ENCODE results near the gene BTG3. TPM values are rescaled to one million over a fixed set of nuclear protein-coding genes. Genes with fewer than 3 reads are reported as not detected.

Gene BTG3
- total RNA-seq, 1 experiment from 2014 or later: 58.9 TPM

- Histone ChIP-seq H3K36me3 (peaks cover 28% of the 10 kb centered on the region), H3K4me3 (peak overlapping the region; percentile 83), H3K27ac (peak overlapping the region; percentile 75), H3K27me3 (no peaks in the 10 kb centered on the region), H3K4me1 (no peaks in the 10 kb centered on the region), H3K9me3 (replicated peaks) (no peaks in the 10 kb centered on the region)
- DNase-seq: peak; percentile 76 to 84
Observed at GRCh38 chr21:17611414-17612022, 1.2 kb downstream of the BTG3 start.

- H3K9me3 ChIP-seq (replicated peaks): no peaks in the 10 kb centered on the region
- H3K4me3 ChIP-seq: peak overlapping the region; percentile 83
- H3K27ac ChIP-seq: peak overlapping the region; percentile 75
- peaks cover 34% of the 10 kb centered on the region for H3K36me3 ChIP-seq
- peak in 1 of 2 experiments; percentile 28 for DNase-seq
- no peaks in the 10 kb centered on the region for H3K27me3 ChIP-seq
- H3K4me1 ChIP-seq: no peaks in the 10 kb centered on the region
Observed at GRCh38 chr21:17610911-17611310, 1.8 kb downstream of the BTG3 start.

- no peak for DNase-seq
- H3K9me3 ChIP-seq (replicated peaks): no peaks in the 10 kb centered on the region
- peaks cover 46% of the 10 kb centered on the region for H3K36me3 ChIP-seq
- H3K27me3 ChIP-seq: no peaks in the 10 kb centered on the region
- H3K4me3 ChIP-seq: no peak overlapping the region
- H3K27ac ChIP-seq: no peak overlapping the region
- no peaks in the 10 kb centered on the region for H3K4me1 ChIP-seq
Observed at GRCh38 chr21:17609681-17610080, 3.0 kb downstream of the BTG3 start.

GRCh38 chr21:17607684-17608083 is 5.0 kb downstream of the BTG3 start:
- Histone ChIP-seq H3K4me1 (peaks cover 9% of the 10 kb centered on the region), H3K9me3 (replicated peaks) (no peaks in the 10 kb centered on the region), H3K27me3 (no peaks in the 10 kb centered on the region)

GRCh38 chr21:17602874-17603273 is 9.8 kb downstream of the BTG3 start:
- peaks cover 94% of the 10 kb centered on the region for H3K36me3 ChIP-seq
- peaks cover 9% of the 10 kb centered on the region for H3K4me1 ChIP-seq
- H3K27ac ChIP-seq: no peak overlapping the region
- no peaks in the 10 kb centered on the region for H3K27me3 ChIP-seq
- no peak overlapping the region for H3K4me3 ChIP-seq
- peak in 1 of 2 experiments; percentile 20 for DNase-seq
- no peaks in the 10 kb centered on the region for H3K9me3 ChIP-seq (replicated peaks)

More at GRCh38 chr21:17607684-17608083, 5.0 kb downstream of the BTG3 start:
- Histone ChIP-seq H3K27ac (no peak overlapping the region), H3K36me3 (peaks cover 66% of the 10 kb centered on the region), H3K4me3 (no peak overlapping the region)
- DNase-seq: no peak

GRCh38 chr21:17598437-17598836 is 14.3 kb downstream of the BTG3 start:
- Histone ChIP-seq H3K4me3 (no peak overlapping the region), H3K4me1 (peaks cover 5% of the 10 kb centered on the region), H3K27ac (no peak overlapping the region), H3K9me3 (replicated peaks) (no peaks in the 10 kb centered on the region), H3K27me3 (no peaks in the 10 kb centered on the region), H3K36me3 (peaks cover 94% of the 10 kb centered on the region)
- DNase-seq: no peak

- Histone ChIP-seq H3K4me3 (no peak overlapping the region), H3K9me3 (replicated peaks) (no peaks in the 10 kb centered on the region), H3K27ac (no peak overlapping the region), H3K27me3 (no peaks in the 10 kb centered on the region), H3K4me1 (no peaks in the 10 kb centered on the region), H3K36me3 (peaks cover 94% of the 10 kb centered on the region)
- DNase-seq: no peak
Observed at GRCh38 chr21:17597680-17598079, 15.0 kb downstream of the BTG3 start.

- Histone ChIP-seq H3K4me3 (no peak overlapping the region), H3K36me3 (peaks cover 52% of the 10 kb centered on the region), H3K27me3 (no peaks in the 10 kb centered on the region), H3K9me3 (replicated peaks) (no peaks in the 10 kb centered on the region), H3K27ac (no peak overlapping the region), H3K4me1 (no peaks in the 10 kb centered on the region)
- DNase-seq: no peak
Observed at GRCh38 chr21:17590430-17590829, 22.3 kb downstream of the BTG3 start.

- no peaks in the 10 kb centered on the region for H3K9me3 ChIP-seq (replicated peaks)
- no peaks in the 10 kb centered on the region for H3K4me1 ChIP-seq
- no peak overlapping the region for H3K4me3 ChIP-seq
- H3K36me3 ChIP-seq: peaks cover 9% of the 10 kb centered on the region
- no peaks in the 10 kb centered on the region for H3K27me3 ChIP-seq
- DNase-seq: peak; percentile 5 to 70
- no peak overlapping the region for H3K27ac ChIP-seq
Observed at GRCh38 chr21:17585875-17586450, 26.7 kb downstream of the BTG3 start.

GRCh38 chr21:17583898-17584297 is 28.8 kb downstream of the BTG3 start:
- Histone ChIP-seq H3K27ac (no peak overlapping the region), H3K27me3 (no peaks in the 10 kb centered on the region), H3K9me3 (replicated peaks) (no peaks in the 10 kb centered on the region), H3K36me3 (no peaks in the 10 kb centered on the region), H3K4me1 (no peaks in the 10 kb centered on the region), H3K4me3 (no peak overlapping the region)
- no peak for DNase-seq

- Histone ChIP-seq H3K4me1 (no peaks in the 10 kb centered on the region), H3K4me3 (no peak overlapping the region), H3K27ac (no peak overlapping the region), H3K36me3 (no peaks in the 10 kb centered on the region), H3K27me3 (no peaks in the 10 kb centered on the region), H3K9me3 (replicated peaks) (no peaks in the 10 kb centered on the region)
- no peak for DNase-seq
Observed at GRCh38 chr21:17580319-17580718, 32.4 kb downstream of the BTG3 start.

GRCh38 chr21:17578876-17579275 is 33.8 kb downstream of the BTG3 start:
- Histone ChIP-seq H3K4me3 (no peak overlapping the region), H3K9me3 (replicated peaks) (no peaks in the 10 kb centered on the region), H3K36me3 (no peaks in the 10 kb centered on the region), H3K27ac (no peak overlapping the region), H3K27me3 (no peaks in the 10 kb centered on the region), H3K4me1 (no peaks in the 10 kb centered on the region)
- DNase-seq: no peak

GRCh38 chr21:17578162-17578561 is 34.5 kb downstream of the BTG3 start:
- Histone ChIP-seq H3K4me1 (no peaks in the 10 kb centered on the region), H3K4me3 (no peak overlapping the region), H3K9me3 (replicated peaks) (no peaks in the 10 kb centered on the region), H3K36me3 (no peaks in the 10 kb centered on the region), H3K27me3 (no peaks in the 10 kb centered on the region), H3K27ac (no peak overlapping the region)
- DNase-seq: no peak

- Histone ChIP-seq H3K27ac (no peak overlapping the region), H3K36me3 (no peaks in the 10 kb centered on the region), H3K9me3 (replicated peaks) (no peaks in the 10 kb centered on the region), H3K4me3 (no peak overlapping the region), H3K4me1 (no peaks in the 10 kb centered on the region), H3K27me3 (no peaks in the 10 kb centered on the region)
- DNase-seq: no peak
Observed at GRCh38 chr21:17577701-17578100, 35.0 kb downstream of the BTG3 start.

- no peak for DNase-seq
- Histone ChIP-seq H3K4me1 (no peaks in the 10 kb centered on the region), H3K36me3 (no peaks in the 10 kb centered on the region), H3K27me3 (no peaks in the 10 kb centered on the region), H3K4me3 (no peak overlapping the region), H3K27ac (no peak overlapping the region), H3K9me3 (replicated peaks) (no peaks in the 10 kb centered on the region)
Observed at GRCh38 chr21:17576080-17576835, 36.4 kb downstream of the BTG3 start.

Data from SJCRH30 (cell line).